IPS DF 4.7 (cell line): ENCODE results near the gene TIMM22.
"Not testable (repeated sequence)": the region's sequence is repeated elsewhere in the genome, so short reads cannot be mapped to it uniquely, and the experiment has no call there.

Source experiments
- DNase-seq: peaks from one replicate; pipeline ENCODE4 v3.0.0-alpha.2; 2013; ENCODE audit warnings: low spot score; ENCODE audit errors: extremely low read depth

The TIMM22 gene

DNA sequence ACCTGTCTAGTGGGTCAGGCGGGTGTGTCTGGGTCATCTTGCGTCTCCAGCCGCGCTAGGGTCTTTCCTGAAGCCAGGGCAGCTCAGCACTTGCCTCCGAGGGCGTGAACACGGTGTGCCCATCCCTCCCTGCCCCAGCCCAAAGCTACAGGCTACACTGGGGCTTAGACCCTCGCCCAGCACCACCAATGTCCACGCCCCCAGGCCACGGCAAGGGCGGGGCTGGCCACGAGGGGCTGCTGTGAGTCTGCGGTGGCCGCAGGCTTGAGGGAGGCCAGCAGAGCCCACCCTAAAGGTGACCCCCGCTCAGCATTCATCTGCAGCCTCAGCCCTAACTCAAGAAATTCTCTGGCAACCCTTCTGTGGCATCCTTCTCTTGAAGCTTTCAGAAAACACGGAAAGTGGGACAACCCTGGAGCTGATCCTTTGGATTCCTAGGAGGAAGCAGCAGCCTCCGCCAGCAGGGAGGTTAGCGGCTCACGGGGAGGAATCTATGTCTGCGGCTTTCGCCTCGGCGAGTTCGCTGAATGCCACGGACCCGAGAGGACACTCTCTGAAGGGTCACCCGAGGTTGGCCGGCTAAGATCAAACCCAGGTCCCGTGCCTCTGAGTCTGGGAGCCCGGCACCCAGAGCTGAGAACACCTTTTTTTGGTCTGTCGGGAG lies 41.7 kb downstream of the TIMM22 start:
- no peak for DNase-seq

DNA sequence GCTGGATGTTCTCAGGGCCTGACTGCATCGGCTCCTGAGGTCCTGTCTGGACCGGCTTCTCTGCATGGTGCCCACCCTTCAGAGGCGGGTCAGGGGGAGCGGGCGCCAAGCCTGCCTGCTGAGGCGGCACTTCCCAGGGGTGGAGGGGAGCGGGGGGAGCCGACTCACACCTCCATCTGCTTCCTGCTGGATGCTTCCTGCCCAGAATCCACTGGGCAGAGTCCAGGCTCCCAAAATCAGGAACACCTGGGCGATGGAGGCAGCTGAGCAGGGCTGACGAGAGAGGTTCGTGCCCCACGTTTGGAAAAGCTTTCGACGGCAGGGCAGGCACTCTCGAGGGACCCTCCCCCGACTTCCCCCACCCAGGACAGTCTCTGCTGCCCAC lies 42.2 kb downstream of the TIMM22 start:
- DNase-seq = no peak

DNA sequence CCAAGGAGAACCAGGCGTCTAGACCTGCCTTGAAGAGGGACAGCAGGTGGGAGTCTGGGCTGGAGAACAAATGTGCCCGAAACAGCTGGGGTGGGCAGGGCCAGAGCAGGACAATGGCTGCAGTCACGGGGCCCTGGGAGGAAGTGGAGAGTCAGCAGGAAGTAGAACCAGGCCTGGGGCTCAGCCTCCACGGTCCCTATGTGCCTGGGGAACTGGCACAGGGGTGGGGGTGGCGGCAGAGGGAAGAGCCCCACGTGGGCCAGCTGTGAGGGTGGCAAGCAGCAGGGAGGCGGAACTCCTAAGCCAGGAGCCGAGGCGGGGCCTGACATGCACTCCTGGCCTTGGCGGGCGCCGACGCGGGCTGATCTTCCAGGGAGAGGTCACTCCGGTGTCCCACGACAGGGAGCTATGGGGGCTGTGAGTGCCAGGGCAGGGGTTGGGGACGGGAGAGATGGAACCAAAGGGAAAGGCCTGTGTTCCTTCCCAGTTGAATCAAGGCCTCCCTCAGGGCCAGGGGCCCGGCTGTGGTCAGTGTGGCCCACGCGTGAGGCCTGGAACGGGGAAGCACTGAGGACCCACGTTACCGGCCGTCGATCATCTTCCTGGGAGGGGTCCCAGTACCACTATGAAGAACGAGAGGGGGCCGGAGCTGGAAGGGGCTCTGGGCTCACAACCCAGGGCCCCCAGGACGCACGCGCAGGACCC lies 42.7 kb downstream of the TIMM22 start:
- no peak for DNase-seq

DNA sequence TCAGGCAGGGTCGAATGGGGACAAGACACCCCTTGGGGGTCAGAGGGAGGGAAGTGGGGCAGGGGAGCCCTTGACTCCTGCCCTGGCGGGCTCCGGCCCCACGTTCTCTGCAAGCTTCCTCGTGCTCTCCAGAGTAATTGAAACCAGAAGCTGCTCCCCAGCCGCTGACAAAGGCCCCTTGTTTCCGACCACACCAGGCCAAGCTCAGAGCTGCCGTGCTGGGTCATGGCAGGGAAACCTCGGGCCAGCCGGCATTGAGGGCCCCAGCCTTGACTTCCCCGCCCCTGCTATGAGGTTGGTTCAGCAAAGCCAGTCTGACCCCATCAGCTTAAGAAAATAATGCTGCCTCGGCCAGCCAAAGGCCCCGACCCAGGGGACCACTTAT lies 43.3 kb downstream of the TIMM22 start:
- DNase-seq = no peak

DNA sequence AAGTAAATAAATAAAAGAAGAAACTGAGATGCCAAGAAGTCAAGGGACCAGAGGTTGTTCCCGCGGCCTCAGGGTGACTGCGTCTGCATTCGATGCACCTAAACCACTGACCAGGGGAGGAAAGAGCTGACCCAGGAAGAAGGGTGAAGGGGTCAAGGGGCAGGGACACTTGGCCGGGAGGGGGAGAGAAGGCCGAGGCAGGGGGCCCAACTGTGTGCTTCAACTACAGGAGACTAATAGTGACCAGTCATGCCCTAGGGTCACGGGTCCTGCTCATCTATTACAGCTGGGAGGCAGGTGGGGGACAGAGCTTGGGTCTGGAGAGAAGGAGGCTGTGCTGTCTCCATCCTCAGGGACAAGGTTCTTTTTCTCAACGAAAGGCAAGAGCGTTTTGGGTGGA lies 44.8 kb downstream of the TIMM22 start:
- DNase-seq = no peak

DNA sequence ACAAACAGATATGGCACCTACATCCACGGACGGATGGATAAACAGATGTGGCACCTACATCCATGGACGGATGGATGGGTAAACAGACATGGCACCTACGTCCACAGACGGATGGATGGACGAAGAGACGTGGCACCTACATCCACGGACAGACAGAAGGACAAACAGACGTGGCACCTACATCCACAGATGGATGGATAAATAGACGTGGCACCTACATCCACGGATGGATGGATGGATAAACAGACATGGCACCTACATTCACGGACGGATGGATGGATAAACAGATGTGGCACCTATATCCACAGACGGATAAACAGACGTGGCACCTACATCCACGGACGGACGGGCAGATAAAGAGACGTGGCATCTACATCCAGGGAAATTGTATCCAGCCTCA lies 45.6 kb downstream of the TIMM22 start:
- no peak for DNase-seq

DNA sequence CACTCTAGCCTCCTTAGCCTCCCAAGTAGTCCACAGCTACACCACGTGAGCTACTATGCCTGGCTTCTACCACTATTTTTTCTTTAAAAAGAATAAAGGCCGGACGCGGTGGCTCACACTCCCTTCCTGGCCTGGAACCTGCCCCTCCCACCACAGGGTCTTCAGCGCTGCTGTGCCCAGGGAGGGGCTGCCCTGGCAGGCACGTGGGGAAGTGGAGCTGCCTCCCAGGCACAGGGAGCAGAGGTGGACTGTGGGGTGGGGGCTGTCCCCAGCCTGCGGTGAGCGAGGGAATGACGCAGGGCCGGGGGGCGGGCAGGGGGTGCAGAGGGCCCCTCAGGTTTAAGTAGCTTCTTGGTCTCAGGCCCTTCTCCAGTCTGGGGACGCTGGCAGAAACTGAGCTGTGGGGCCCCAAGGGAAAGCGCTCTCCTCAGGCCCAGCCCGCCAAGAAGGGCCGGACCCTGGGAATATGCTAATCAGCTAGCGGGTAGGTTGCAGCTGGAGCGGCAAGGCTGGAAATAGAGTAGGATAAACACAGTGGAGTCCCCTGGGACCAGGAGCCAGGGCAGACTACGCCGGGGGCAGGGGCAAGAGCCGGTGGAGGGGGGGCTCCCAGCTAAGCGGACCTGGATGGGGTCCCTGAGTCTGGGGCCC lies 46.8 kb downstream of the TIMM22 start:
- no peak for DNase-seq

DNA sequence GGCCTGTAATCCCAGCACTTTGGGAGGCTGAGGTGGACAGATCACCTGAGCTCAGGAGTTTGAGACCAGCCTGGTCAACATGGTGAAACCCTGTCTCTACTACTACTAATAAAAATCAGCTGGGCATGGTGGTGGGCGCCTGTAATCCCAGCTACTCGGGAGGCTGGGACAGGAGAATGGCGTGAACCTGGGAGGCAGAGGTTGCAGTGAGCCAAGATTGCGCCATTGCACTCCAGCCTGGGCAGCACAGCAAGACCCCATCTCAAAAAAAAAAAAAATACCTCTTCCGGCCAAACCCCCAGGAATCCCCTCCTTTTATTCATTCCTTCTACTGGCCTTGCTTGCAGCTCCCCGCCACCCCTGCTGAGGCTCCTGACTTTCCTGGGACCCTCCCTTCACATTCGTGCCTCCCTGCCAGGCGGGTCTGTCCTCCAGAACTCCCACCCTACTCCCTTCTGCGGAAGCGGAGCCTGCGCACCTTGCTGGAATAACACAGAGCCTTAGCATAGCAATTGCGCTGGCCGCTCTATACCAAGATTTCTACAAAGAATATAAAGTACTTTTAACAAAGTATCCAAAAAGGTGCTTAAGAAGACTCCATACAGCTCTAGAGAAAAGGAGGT lies 47.6 kb downstream of the TIMM22 start:
- DNase-seq = not testable (repeated sequence)

DNA sequence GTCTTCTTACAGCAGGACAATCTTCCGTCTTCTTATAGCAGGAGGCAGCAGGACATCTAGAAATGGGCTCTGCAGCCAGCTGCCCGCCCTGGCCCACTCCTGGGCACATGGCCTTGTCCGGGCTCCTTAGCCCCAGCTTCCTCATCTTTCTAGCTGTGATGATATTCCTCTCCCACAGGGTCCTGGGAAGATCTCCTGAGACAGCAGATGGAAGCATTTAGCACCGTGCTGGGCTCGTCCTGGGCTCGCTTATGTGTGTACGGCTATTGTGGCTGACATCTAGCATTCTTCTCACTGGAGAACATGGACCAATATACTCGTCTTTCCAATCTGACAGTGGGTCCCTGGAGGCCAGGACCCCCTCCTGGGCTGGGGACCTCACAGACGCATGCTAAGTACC lies 48.5 kb downstream of the TIMM22 start:
- no peak for DNase-seq

DNA sequence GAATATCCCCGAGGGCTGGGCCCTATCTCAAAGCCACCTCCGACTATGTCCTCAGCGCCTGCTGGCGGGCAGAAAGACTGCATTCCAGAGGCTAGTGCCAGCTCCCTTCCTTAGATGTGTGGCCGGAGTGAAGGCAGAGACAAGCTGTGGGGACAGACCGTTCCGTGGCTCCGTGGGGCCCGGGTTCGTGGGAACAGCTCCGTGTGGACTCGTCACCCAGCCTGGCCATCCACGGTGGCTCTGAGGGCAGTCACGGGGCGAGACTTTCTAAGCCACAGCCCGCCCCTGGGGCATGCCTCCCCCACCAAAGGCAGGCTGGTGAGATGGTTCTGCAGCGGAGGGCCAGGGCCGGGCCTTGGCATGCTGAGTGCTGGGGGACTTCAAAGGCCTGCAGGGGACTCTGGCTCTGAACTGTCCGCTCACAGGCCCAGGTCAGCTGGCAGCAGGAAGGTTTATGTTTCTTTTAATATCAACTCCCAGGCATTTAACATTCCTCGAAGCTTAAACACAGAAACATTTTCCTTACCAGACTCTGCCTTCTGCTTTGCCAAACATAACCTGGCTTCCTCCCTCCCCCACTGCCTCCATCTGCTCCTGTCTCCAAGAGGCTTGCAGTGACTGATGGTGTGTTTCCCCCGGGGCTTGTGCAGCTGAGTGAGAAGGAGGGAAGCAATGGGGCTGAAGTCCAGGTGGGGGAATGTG lies 50.4 kb downstream of the TIMM22 start:
- no peak for DNase-seq

DNA sequence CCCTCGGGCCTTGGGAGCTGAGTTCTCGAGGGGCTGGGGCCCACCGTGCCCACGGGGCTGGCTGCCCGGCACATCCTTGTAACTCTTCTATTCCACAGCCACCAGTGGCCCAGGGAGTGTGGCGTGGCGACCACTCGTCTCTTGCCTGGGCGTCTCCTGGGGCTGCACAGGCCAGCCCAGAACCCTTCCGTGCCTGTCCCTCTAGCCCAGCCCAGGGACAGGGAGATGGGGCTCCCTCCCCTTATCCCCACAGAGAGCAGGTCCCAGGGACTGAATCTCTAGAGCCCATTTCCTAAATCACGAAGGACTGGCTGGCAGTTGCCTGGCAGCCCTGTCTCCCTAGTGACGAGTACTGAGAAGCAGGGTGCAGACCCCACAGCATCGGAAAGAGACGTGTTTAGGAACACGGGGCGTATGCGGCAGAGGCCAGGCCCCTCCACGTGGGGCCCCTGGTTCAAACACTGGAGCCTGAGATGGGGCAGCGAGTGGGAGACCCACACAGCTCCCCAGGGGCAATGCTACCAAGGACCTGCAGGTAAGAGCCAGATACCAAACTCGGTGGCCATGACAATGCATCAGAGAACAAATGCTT lies 51.0 kb downstream of the TIMM22 start:
- DNase-seq = no peak

DNA sequence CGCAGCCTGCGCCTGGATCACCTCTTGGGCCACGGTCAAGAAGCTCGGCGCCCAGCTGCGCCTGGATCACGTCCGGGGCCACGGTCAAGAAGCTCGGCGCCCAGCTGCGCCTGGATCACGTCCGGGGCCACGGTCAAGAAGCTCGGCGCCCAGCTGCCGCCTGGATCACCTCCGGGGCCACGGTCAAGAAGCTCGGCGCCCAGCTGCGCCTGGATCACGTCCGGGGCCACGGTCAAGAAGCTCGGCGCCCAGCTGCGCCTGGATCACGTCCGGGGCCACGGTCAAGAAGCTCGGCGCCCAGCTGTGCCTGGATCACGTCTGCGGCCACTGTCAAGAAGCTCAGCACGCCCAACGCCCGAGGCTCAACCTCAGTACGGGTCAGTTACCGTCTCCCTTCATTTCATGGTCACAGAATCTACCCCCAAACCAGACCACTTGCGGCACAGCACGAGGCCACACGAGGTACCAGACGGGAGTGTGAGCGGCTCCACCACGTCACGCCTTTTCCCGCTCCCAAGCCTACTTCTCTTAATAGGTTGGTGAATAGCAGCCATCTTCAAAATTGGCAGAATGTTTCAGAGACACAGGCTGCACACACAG lies 51.7 kb downstream of the TIMM22 start:
- DNase-seq = not testable (repeated sequence)

DNA sequence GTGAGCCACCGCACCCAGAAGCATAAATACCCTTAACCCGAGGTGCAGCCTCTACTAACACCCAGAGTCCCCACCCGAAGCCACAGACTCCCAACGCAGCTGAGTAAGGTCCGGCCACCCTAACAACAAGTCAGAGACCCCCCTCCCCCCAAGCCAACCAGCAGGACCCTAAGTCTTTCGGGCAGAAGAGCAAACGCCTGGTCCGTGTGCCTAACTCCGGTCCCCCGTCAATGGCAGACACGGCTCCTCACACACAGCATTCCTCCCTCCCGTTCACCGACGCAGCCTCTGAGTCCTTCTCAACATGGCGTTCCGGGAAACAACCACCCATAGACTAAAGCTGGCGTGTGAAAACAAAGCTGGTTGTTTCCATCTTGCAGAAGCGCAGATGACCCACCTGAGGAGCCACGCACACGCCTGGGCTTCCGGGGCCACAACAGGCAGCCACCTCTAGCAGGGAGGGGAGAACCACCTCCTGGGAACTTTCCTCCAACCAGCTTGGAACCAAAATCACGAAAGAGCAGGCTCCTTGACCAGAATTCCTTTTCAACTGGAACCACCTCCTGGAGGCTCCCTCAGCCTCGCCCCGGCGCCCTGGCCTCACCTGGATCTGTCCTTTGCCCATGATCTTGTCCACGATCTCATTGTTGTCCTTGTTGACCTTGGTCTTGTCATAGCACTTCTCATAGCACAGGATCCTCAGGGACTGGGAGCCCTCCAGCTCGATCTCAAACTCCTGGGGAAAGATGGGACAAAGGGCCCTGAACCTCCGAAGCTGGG lies 52.7 kb downstream of the TIMM22 start:
- no peak for DNase-seq

DNA sequence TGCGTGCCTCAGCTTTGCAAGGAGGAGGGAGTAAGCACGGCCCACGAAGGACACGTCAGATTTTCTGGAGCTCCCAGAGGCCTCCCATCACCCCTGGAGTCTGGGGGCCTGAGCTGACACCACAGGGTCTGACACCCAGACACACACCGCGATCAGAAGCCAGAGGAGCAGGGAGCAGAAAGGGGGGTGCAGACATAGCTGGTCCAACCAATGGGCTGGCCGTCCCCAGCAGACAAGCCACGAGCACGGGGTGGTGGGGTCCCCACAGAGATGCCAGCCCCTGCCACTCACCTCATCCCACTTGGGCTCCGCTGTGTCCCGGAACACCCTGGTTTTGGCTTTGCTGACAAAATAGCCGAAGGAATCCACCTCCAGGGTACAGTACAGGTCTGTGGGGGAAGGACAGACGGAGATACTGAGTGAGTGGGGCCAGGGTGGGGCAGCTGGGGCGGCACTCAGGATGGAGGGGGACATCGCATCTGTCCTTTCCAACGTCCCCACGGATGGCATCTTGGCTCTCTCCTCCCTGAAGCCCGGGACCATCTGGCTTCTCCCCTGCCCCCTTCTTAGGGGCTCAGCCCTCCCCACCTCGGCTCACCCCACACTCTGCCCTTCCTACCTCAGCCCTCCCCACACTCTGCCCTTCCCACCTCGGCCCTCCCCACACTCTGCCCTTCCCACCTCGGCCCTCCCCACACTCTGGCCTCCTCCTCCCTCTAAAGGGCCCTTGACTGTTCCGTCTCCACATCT lies 53.5 kb downstream of the TIMM22 start:
- DNase-seq = no peak

DNA sequence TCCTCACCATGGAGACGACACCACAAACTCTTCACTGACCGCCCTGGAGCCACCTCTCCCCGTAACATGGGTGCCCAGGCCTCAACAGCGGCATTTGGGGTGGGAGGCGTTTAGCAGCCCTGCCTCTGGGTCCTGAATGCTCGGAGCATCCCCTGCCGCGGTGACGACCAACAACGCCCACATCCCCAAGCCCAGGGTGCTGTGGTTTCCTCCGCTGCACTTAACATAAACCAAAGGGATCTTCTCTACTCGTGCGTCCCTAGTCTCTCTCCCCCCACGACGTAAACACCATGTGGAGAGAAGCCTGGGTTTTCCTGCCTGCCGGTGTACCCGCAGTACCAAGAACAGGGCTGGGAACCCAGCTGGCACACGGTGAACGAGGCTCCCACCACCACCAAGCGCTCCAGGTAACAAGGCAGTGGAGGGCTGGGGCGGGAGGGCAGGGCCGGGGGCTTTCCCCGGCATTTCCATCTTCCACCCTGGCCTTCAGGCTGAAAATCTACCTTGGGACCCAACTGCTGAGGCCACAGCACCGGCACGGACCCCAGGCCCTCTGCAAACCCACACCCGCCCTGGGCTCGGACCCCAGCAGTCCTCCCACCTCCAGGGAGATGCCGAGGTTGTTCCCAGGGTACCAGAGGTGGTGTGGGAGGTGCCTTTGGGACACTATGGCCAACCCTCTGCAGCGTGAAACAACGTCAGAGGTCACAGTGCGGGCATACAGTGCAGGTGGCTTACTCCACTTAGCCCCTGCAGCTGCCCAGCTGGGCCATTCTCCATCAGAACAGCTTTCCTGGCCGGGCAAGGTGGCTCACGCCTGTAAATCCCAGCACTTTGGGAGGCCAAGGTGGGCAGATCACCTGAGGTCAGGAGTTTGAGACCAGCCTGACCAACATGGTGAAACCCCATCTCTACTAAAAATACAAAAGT lies 54.3 kb downstream of the TIMM22 start:
- DNase-seq = no peak
